HAP-1 (cell line): Measurements from ENCODE around the gene DCTD.

Source experiments
- DNase-seq, 2 experiments: peaks; one replicate each; pipeline ENCODE4 v3.0.0-alpha.2; 2016 to 2020; ENCODE audit warnings: low spot score in 2 of 2
- H3K27me3 ChIP-seq: fragments of 250-450 bp; sonication (Bioruptor Pico); 2 replicates; pipeline ENCODE4 v1.5.1; 2020; ENCODE audit warnings: low read depth, mild to moderate bottlenecking, moderate library complexity
- H3K36me3 ChIP-seq: fragments of 250-450 bp; sonication (Bioruptor Pico); replicated peaks from 2 replicates; pipeline ENCODE4 v1.5.1; 2020; ENCODE audit warnings: mild to moderate bottlenecking
- H3K4me1 ChIP-seq: fragments of 250-450 bp; sonication (Bioruptor Pico); 2 replicates; pipeline ENCODE4 v1.5.1; 2020; ENCODE audit warnings: mild to moderate bottlenecking
- H3K4me3 ChIP-seq: fragments of 250-450 bp; sonication (Bioruptor Pico); 2 replicates; pipeline ENCODE4 v1.5.1; 2020; ENCODE audit warnings: mild to moderate bottlenecking, moderate library complexity
- H3K9me3 ChIP-seq: fragments of 250-450 bp; sonication (Bioruptor Pico); 2 replicates; pipeline ENCODE4 v1.5.1; 2020; ENCODE audit warnings: mild to moderate bottlenecking, moderate library complexity
- in situ Hi-C: fragments of 300-500 bp; cut with MboI; formaldehyde crosslinking; loops from 3 replicates; pipeline ENCODE4 v1.14.3; 2020; ENCODE audit warnings: low sequenced_read_pairs, inconsistent platforms, mixed read lengths

The DCTD gene

GRCh38 chr4:182917182-182918043, at the start of gene DCTD:
Gene DCTD (minus strand): TSS chr4:182917386. CDS start chr4:182915568, 1,818 bp downstream.
- Histone ChIP-seq H3K9me3 (no peaks in the 10 kb centered on the region), H3K4me3 (peak within 1 kb of the TSS; percentile 52), H3K36me3 (peaks cover 21% of the 10 kb centered on the region), H3K4me1 (peaks cover 35% of the 10 kb centered on the region), H3K27me3 (no peaks in the 10 kb centered on the region)
- peak; percentile 62 to 83 for DNase-seq
- in situ Hi-C loops = no loop called here

- Histone ChIP-seq H3K4me1 (no peaks in the 10 kb centered on the region), H3K36me3 (no peaks in the 10 kb centered on the region), H3K27me3 (no peaks in the 10 kb centered on the region), H3K4me3 (no peak overlapping the region), H3K9me3 (peaks cover 5% of the 10 kb centered on the region; the same call in 1 of the 2 replicates)
- in situ Hi-C loops = no loop called here
- no peak for DNase-seq
These were observed 43.6 kb upstream of the DCTD start for GRCh38 chr4:182960746-182961145.

- H3K9me3 ChIP-seq = peaks cover 5% of the 10 kb centered on the region; the same call in 1 of the 2 replicates
- H3K4me3 ChIP-seq = no peak overlapping the region
- H3K27me3 ChIP-seq = no peaks in the 10 kb centered on the region
- no peak for DNase-seq
- in situ Hi-C loops = no loop called here
- no peaks in the 10 kb centered on the region for H3K36me3 ChIP-seq
- H3K4me1 ChIP-seq = no peaks in the 10 kb centered on the region
These were observed 43.0 kb upstream of the DCTD start for GRCh38 chr4:182960228-182960627.

DNA sequence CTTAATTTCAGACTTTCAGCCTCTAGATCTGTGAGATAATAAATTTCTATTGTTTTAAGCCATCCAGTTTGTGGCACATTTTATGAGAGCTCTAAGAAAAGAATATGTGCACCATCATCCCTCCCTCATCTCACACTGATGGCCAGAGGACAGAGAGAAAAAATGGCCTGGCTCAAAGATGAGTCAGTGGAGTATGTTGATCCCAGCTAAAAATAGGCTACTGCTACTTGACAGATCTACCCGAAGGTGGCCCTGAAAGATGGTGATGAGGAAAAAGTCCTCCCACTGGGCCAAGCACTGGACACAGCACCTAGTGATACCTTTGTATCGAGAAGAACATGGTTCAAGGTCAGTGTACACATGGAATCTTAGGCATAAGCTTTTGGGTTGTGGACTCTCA, 38.2 kb upstream of the DCTD start:
- in situ Hi-C loops = no loop called here
- H3K4me1 ChIP-seq = no peaks in the 10 kb centered on the region
- H3K9me3 ChIP-seq = peaks cover 5% of the 10 kb centered on the region; the same call in 1 of the 2 replicates
- H3K27me3 ChIP-seq = no peaks in the 10 kb centered on the region
- H3K36me3 ChIP-seq = no peaks in the 10 kb centered on the region
- no peak overlapping the region for H3K4me3 ChIP-seq
- no peak for DNase-seq

DNA sequence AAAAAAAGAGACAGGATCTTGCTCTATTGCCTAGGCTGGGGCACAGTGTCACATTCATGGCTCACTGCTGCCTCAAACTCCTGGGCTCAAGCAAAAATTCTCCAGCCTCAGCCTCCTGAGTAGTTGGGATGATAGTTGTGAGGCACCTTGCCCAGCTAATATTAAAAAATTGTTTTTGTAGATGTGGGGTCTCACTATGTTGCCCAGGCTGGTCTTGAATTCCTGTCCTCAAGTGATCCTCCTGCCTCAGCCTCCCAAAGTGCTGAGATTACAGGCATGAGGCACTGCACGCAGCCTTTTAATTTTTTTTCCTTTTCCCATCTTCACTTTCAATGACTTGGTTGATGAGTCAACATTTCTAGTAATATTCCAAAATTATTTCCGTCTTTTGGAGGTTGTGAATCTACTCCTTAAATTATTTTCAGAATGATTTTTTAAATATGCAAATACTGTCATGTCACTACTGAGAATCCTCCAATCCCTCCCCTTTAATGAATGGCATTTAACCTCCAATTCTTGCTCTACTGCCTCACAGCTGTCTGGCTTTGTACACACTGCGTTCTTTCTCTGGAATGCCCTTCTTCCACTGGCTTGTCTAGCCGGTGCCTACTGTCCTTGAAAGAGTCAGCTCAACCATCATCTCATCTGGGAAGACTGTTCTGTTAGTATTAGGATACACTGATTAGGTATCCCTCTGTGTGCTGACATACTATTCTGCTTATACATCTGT, 27.5 kb upstream of the DCTD start:
- H3K4me1 ChIP-seq = no peaks in the 10 kb centered on the region

DNA sequence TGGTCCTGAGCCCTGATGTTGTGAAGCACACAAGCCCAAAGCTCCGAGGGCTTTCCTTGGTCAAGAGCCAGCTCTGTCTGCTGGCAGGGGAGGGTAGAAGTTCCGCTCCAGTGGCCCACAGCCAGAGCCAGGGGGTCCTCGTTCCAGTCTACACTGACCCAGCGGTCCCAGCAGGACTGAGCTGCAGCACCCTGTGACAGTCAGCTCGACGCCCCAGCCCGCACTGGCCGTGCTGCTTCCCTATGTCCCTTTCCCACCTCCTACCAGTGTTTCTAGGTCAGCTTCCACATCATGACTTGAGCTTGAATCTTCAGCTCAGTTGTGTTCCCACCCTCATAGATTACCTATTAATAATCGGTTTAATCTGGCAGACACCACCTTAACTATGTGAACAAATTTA, 22.5 kb upstream of the DCTD start:
- H3K4me3 ChIP-seq = no peak overlapping the region
- no peaks in the 10 kb centered on the region for H3K27me3 ChIP-seq
- in situ Hi-C loops = loop anchor here (5.0 to 10.0 kb wide), 2 partner anchors 135 to 313 kb away; no protein-coding TSS in a partner anchor
- no peaks in the 10 kb centered on the region for H3K36me3 ChIP-seq
- 0 out of 2 replicates have a peak, but pooled peaks cover 3% of the 10 kb centered on the region for H3K4me1 ChIP-seq
- H3K9me3 ChIP-seq = no peaks in the 10 kb centered on the region
- no peak for DNase-seq

More for the DNA sequence above, 27.5 kb upstream of the DCTD start:
- DNase-seq = no peak
- H3K4me3 ChIP-seq = no peak overlapping the region
- H3K27me3 ChIP-seq = peaks cover 3% of the 10 kb centered on the region; the same call in 1 of the 2 replicates
- in situ Hi-C loops = loop anchor here (5.0 to 10.0 kb wide), 2 partner anchors 130 to 308 kb away; no protein-coding TSS in a partner anchor
- no peaks in the 10 kb centered on the region for H3K36me3 ChIP-seq
- no peaks in the 10 kb centered on the region for H3K9me3 ChIP-seq

DNA sequence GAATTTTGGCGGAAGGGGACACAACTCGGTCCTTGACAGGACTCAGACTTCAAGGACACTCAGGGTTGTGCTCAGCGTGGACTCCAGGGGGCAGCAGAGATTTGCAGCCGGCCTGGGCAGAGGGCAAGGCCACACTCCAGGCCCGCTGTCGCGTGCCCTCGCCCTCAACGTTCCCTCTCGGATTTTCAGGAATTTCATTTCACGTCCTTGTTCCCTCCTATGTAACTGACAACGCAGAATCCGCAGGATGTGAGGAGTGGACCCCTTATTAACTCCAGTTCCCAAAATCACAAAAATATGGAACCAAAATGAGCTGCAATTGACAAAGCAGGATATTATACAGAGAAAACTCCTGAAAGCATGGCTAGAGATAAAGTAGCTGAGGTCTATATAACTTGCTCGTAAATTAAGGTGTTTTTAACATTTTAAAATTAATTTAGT, 21.0 kb upstream of the DCTD start:
- in situ Hi-C loops = no loop called here
- no peak overlapping the region for H3K4me3 ChIP-seq
- no peaks in the 10 kb centered on the region for H3K36me3 ChIP-seq
- DNase-seq = peak; percentile 65 to 89
- 0 out of 2 replicates have a peak, but pooled peaks cover 3% of the 10 kb centered on the region for H3K4me1 ChIP-seq
- H3K27me3 ChIP-seq = no peaks in the 10 kb centered on the region
- no peaks in the 10 kb centered on the region for H3K9me3 ChIP-seq

- Histone ChIP-seq H3K4me3 (no peak overlapping the region), H3K27me3 (no peaks in the 10 kb centered on the region), H3K9me3 (no peaks in the 10 kb centered on the region), H3K36me3 (no peaks in the 10 kb centered on the region), H3K4me1 (0 out of 2 replicates have a peak, but pooled peaks cover 3% of the 10 kb centered on the region)
- in situ Hi-C loops = no loop called here
- DNase-seq = no peak
These were observed 20.4 kb upstream of the DCTD start for GRCh38 chr4:182937268-182938204.

DNA sequence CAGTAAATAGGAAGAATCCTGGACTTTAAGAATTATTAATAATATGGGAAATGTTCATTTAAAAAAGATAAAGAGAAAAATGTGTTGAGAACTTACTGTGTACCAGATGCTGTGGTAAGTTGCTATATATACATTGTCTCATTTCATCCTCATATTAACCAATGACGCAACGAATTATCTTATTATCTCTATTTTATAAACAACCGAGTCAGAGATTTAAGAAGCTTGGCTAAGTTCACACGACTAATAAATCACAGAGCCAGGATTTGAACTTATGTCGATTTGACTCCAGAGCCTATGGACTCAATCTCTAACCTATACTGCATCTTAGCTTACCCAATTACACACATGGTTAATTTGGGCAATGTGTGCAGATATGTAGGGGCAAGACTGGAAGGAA, 15.5 kb upstream of the DCTD start:
- Histone ChIP-seq H3K4me3 (no peak overlapping the region), H3K4me1 (0 out of 2 replicates have a peak, but pooled peaks cover 3% of the 10 kb centered on the region), H3K9me3 (no peaks in the 10 kb centered on the region), H3K27me3 (no peaks in the 10 kb centered on the region), H3K36me3 (no peaks in the 10 kb centered on the region)
- in situ Hi-C loops = no loop called here
- DNase-seq = no peak

DNA sequence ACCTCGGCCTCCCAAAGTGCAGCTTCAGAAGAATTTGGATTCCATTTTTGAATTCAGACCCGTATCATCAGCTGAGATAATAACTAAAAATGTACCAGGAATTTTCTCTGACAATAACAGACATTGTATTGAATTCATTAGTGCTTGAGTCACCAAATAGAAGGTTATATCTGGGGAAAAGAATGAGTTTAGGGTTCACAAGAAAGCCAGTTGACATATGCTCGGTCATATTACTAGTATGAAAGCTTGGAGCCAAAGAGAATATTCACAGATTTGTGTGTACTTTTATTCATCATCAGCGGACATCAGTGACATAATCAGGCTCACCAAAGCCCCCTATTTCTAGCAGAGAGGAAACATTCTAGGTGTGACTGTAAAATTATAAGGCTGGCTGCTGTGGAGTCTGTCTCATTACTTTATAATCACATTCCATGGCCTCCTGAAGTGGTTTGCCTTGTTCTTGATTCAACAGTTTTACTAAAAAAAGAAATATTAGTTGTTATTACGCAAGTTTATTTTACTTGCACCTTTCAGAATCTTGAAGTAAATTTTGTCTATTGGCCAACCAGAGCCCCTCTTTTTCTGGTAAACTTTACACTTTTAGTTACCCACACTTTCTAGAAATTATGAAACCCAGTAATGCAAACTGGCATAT, 14.6 kb upstream of the DCTD start:
- in situ Hi-C loops = no loop called here
- H3K9me3 ChIP-seq = no peaks in the 10 kb centered on the region
- DNase-seq = no peak
- no peaks in the 10 kb centered on the region for H3K27me3 ChIP-seq
- H3K36me3 ChIP-seq = no peaks in the 10 kb centered on the region
- H3K4me1 ChIP-seq = no peaks in the 10 kb centered on the region
- H3K4me3 ChIP-seq = no peak overlapping the region

DNA sequence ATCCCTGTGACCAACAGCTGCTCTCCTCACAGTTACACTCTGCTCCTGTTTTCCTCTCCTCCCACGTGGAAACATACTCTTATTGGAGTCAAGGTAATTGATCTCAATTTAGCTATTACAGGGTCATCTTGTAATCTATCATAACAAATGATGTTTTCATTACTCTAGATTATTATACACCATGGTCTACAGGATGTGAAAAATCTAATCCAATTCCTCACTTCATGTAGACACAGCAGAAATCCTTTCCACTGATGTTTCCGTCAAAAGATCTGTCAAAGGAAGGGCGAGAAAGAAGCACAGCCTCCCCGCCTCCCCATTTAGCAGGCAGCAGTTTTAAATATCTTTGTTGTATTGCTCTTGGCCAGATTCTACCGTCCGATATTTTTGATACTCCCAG, 13.7 kb upstream of the DCTD start:
- no peaks in the 10 kb centered on the region for H3K27me3 ChIP-seq
- DNase-seq = no peak

DNA sequence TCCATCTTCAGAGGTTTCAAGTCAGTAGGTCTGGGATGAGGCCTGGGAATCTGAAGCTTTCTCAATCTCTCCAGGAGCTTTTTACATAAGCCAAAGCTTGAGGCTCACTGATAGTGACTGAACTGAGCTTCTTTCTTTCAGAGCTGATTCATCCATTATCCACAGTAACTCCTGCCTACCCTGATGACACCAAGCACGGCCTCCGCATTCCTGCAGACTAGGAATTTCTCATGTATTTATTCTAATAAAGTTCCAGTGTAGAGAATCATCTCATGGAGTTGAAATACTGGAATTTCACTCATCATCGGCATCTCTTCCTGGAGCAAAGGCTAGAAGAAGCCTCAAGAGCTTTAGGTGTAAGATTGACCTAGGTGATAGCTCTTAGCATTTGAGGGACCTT, 12.1 kb upstream of the DCTD start:
- no peaks in the 10 kb centered on the region for H3K27me3 ChIP-seq
- no peaks in the 10 kb centered on the region for H3K36me3 ChIP-seq
- no peaks in the 10 kb centered on the region for H3K9me3 ChIP-seq
- H3K4me1 ChIP-seq = no peaks in the 10 kb centered on the region
- DNase-seq = no peak
- no peak overlapping the region for H3K4me3 ChIP-seq
- in situ Hi-C loops = no loop called here

More for the DNA sequence above, 13.7 kb upstream of the DCTD start:
- Histone ChIP-seq H3K9me3 (no peaks in the 10 kb centered on the region), H3K4me1 (no peaks in the 10 kb centered on the region), H3K36me3 (no peaks in the 10 kb centered on the region), H3K4me3 (no peak overlapping the region)
- in situ Hi-C loops = no loop called here

DNA sequence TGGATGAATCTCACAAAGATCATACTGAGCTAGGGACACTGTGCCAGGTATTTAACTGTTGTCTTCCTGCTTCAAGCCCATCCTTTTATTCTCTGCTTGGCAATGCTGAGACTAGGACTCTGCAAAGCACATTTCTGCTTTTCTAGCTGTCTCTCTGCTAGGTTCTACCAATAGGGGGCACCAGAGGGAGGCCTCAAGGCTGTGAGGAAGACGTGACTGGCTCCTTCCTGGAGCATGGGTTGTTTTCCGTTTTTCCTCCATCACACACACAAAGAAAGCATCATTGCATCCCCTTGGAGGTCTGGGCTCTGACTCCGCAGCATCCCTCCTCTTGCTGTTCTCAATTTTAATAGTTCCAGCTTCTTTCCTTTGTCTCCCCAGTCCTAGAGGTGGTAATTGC, 10.9 kb upstream of the DCTD start:
- Histone ChIP-seq H3K4me3 (no peak overlapping the region), H3K27me3 (no peaks in the 10 kb centered on the region), H3K4me1 (no peaks in the 10 kb centered on the region), H3K9me3 (no peaks in the 10 kb centered on the region), H3K36me3 (no peaks in the 10 kb centered on the region)
- peak in 1 of 2 experiments; percentile 42 for DNase-seq
- in situ Hi-C loops = no loop called here
